ENCODE measurements around the gene NEURL1. TPM values are rescaled to one million over a fixed set of nuclear protein-coding genes. Genes with fewer than 3 reads are reported as not detected.

Gene NEURL1
- total RNA-seq, 2 experiments from 2014 or later: 2.2 to 2.5 TPM

GRCh38 chr10:103574097-103575061 is 80.9 kb downstream of the NEURL1 start:
- CTCF ChIA-PET: interaction anchor here (1.7 kb wide), 1 partner anchor 10 kb away, joined by 6 read pairs; no protein-coding TSS in a partner anchor
- DNase-seq (no peak), ATAC-seq (no peak)
- H3K27me3 Mint-ChIP-seq: peaks cover 9% of the 10 kb centered on the region
- no peak overlapping the region for H3K27ac Mint-ChIP-seq
- peaks cover 3% of the 10 kb centered on the region for H3K4me1 Mint-ChIP-seq
- no peak overlapping the region for H3K4me3 Mint-ChIP-seq
- H3K36me3 Mint-ChIP-seq: no peaks in the 10 kb centered on the region
- H3K9me3 Mint-ChIP-seq (ENCODE audit: low read depth): no peaks in the 10 kb centered on the region

- H3K9me3 Mint-ChIP-seq (ENCODE audit: low read depth): no peaks in the 10 kb centered on the region
- ATAC-seq: no peak
- no peak overlapping the region for H3K27ac Mint-ChIP-seq
- H3K4me3 Mint-ChIP-seq: no peak overlapping the region
- no peak for DNase-seq
- H3K27me3 Mint-ChIP-seq: peaks cover 7% of the 10 kb centered on the region
- CTCF ChIA-PET: interaction anchor here (2.2 kb wide), 1 partner anchor 11 kb away, joined by 10 read pairs; no protein-coding TSS in a partner anchor
- peaks cover 3% of the 10 kb centered on the region for H3K4me1 Mint-ChIP-seq
- no peaks in the 10 kb centered on the region for H3K36me3 Mint-ChIP-seq
Measured at GRCh38 chr10:103575416-103576075, 82.0 kb downstream of the NEURL1 start.

- ATAC-seq: no peak
- H3K27ac Mint-ChIP-seq: no peak overlapping the region
- H3K36me3 Mint-ChIP-seq: no peaks in the 10 kb centered on the region
- H3K27me3 Mint-ChIP-seq: peaks cover 9% of the 10 kb centered on the region
- no peak overlapping the region for H3K4me3 Mint-ChIP-seq
- H3K9me3 Mint-ChIP-seq (ENCODE audit: low read depth): no peaks in the 10 kb centered on the region
- peaks cover 3% of the 10 kb centered on the region for H3K4me1 Mint-ChIP-seq
- no peak for DNase-seq
- CTCF ChIA-PET: interaction anchor here (2.2 kb wide), 1 partner anchor 11 kb away, joined by 10 read pairs; no protein-coding TSS in a partner anchor
Measured at GRCh38 chr10:103576076-103576471, 82.6 kb downstream of the NEURL1 start.

GRCh38 chr10:103576862-103577261 is 83.4 kb downstream of the NEURL1 start:
- H3K4me1 Mint-ChIP-seq: peaks cover 2% of the 10 kb centered on the region
- ATAC-seq (no peak), DNase-seq (no peak)
- peaks cover 7% of the 10 kb centered on the region for H3K27me3 Mint-ChIP-seq
- H3K36me3 Mint-ChIP-seq: no peaks in the 10 kb centered on the region
- no peak overlapping the region for H3K27ac Mint-ChIP-seq
- CTCF ChIA-PET: interaction anchor here (2.2 kb wide), 1 partner anchor 12 kb away, joined by 10 read pairs; no protein-coding TSS in a partner anchor
- no peaks in the 10 kb centered on the region for H3K9me3 Mint-ChIP-seq (ENCODE audit: low read depth)
- no peak overlapping the region for H3K4me3 Mint-ChIP-seq

- Mint-ChIP-seq H3K27me3 (peaks cover 5% of the 10 kb centered on the region), H3K36me3 (no peaks in the 10 kb centered on the region), H3K4me3 (no peak overlapping the region), H3K9me3 (ENCODE audit: low read depth) (no peaks in the 10 kb centered on the region), H3K4me1 (peaks cover 12% of the 10 kb centered on the region), H3K27ac (no peak overlapping the region)
- no peak for ATAC-seq
- CTCF ChIA-PET: interaction anchor here (1.5 to 1.9 kb wide), 2 partner anchors 13 to 107 kb away, joined by 3 to 7 read pairs; no protein-coding TSS in a partner anchor
- no peak for DNase-seq
Measured at GRCh38 chr10:103578782-103579382, 85.4 kb downstream of the NEURL1 start.

GRCh38 chr10:103580011-103580410 is 86.5 kb downstream of the NEURL1 start:
- Mint-ChIP-seq H3K4me3 (no peak overlapping the region), H3K9me3 (ENCODE audit: low read depth) (no peaks in the 10 kb centered on the region), H3K36me3 (no peaks in the 10 kb centered on the region), H3K27me3 (peaks cover 7% of the 10 kb centered on the region), H3K27ac (no peak overlapping the region), H3K4me1 (peaks cover 14% of the 10 kb centered on the region)
- CTCF ChIA-PET: interaction anchor here (1.5 to 1.9 kb wide), 3 partner anchors 13 to 106 kb away, joined by 3 to 7 read pairs (median 5); no protein-coding TSS in a partner anchor
- ATAC-seq (no peak), DNase-seq (no peak)

- Mint-ChIP-seq H3K4me1 (peaks cover 17% of the 10 kb centered on the region), H3K9me3 (ENCODE audit: low read depth) (no peaks in the 10 kb centered on the region)
- ATAC-seq: no peak
Measured at GRCh38 chr10:103580430-103580829, 86.9 kb downstream of the NEURL1 start.

GRCh38 chr10:103581499-103581898 is 88.0 kb downstream of the NEURL1 start:
- Mint-ChIP-seq H3K27me3 (peaks cover 10% of the 10 kb centered on the region), H3K36me3 (no peaks in the 10 kb centered on the region), H3K9me3 (ENCODE audit: low read depth) (no peaks in the 10 kb centered on the region), H3K4me3 (no peak overlapping the region), H3K27ac (no peak overlapping the region), H3K4me1 (peaks cover 22% of the 10 kb centered on the region)
- DNase-seq (no peak), ATAC-seq (no peak)
- CTCF ChIA-PET: interaction anchor here (0.9 to 1.7 kb wide), 3 partner anchors 11 to 105 kb away, joined by 3 to 6 read pairs (median 5); no protein-coding TSS in a partner anchor

More at GRCh38 chr10:103580430-103580829, 86.9 kb downstream of the NEURL1 start:
- DNase-seq: no peak
- H3K27me3 Mint-ChIP-seq: peaks cover 7% of the 10 kb centered on the region
- CTCF ChIA-PET: interaction anchor here (1.5 to 1.9 kb wide), 3 partner anchors 12 to 106 kb away, joined by 3 to 7 read pairs (median 5); no protein-coding TSS in a partner anchor
- no peaks in the 10 kb centered on the region for H3K36me3 Mint-ChIP-seq
- no peak overlapping the region for H3K27ac Mint-ChIP-seq
- H3K4me3 Mint-ChIP-seq: no peak overlapping the region

- no peaks in the 10 kb centered on the region for H3K9me3 Mint-ChIP-seq (ENCODE audit: low read depth)
- peaks cover 10% of the 10 kb centered on the region for H3K27me3 Mint-ChIP-seq
- peaks cover 25% of the 10 kb centered on the region for H3K4me1 Mint-ChIP-seq
- no peaks in the 10 kb centered on the region for H3K36me3 Mint-ChIP-seq
- H3K27ac Mint-ChIP-seq: no peak overlapping the region
- CTCF ChIA-PET: interaction anchor here (1.1 to 3.4 kb wide), 5 partner anchors 11 to 104 kb away, joined by 3 to 13 read pairs (median 5); no protein-coding TSS in a partner anchor
- no peak for DNase-seq
- no peak for ATAC-seq
- no peak overlapping the region for H3K4me3 Mint-ChIP-seq
Measured at GRCh38 chr10:103582331-103583123, 89.0 kb downstream of the NEURL1 start.

- H3K36me3 Mint-ChIP-seq: no peaks in the 10 kb centered on the region
- H3K27me3 Mint-ChIP-seq: peaks cover 10% of the 10 kb centered on the region
- H3K9me3 Mint-ChIP-seq (ENCODE audit: low read depth): no peaks in the 10 kb centered on the region
- H3K4me3 Mint-ChIP-seq: peak overlapping the region; percentile 79
- CTCF ChIA-PET: interaction anchor here (0.7 to 3.4 kb wide), 4 partner anchors 9 to 110 kb away, joined by 3 to 13 read pairs (median 8); no protein-coding TSS in a partner anchor
- no peak for DNase-seq
- ATAC-seq: peak; percentile 28
- H3K4me1 Mint-ChIP-seq: peaks cover 26% of the 10 kb centered on the region
- H3K27ac Mint-ChIP-seq: peak overlapping the region; percentile 84
Measured at GRCh38 chr10:103583871-103584215, 90.3 kb downstream of the NEURL1 start.

GRCh38 chr10:103584216-103585010 is 90.9 kb downstream of the NEURL1 start:
- Mint-ChIP-seq H3K27me3 (peaks cover 10% of the 10 kb centered on the region), H3K27ac (peak overlapping the region; percentile 84), H3K4me1 (peaks cover 26% of the 10 kb centered on the region), H3K36me3 (no peaks in the 10 kb centered on the region), H3K4me3 (peak overlapping the region; percentile 79), H3K9me3 (ENCODE audit: low read depth) (no peaks in the 10 kb centered on the region)
- DNase-seq (peak; percentile 83), ATAC-seq (peak; percentile 82)
- CTCF ChIA-PET: interaction anchor here (0.7 to 3.4 kb wide), 4 partner anchors 9 to 109 kb away, joined by 3 to 13 read pairs (median 8); no protein-coding TSS in a partner anchor
